ENCODE data around the gene PSME3. TPM values are rescaled to one million over a fixed set of nuclear protein-coding genes. Genes with fewer than 3 reads are reported as not detected.
"Not testable (repeated sequence)": the region's sequence is repeated elsewhere in the genome, so short reads cannot be mapped to it uniquely, and the experiment has no call there.

Gene PSME3
- polyA plus RNA-seq, 10 donors = 47.7 to 71.6 (median 55.8) TPM

GRCh38 chr17:42873315-42873714 is 40.1 kb downstream of the PSME3 start:
- no peak for DNase-seq

- DNase-seq = not testable (repeated sequence)
These were observed 40.9 kb downstream of the PSME3 start for GRCh38 chr17:42873932-42874695.

GRCh38 chr17:42877037-42877436 is 43.8 kb downstream of the PSME3 start:
- no peak for DNase-seq

- DNase-seq = peak in 1 of 3 donors; percentile 11
These were observed 45.1 kb downstream of the PSME3 start for GRCh38 chr17:42878123-42878880.

GRCh38 chr17:42878924-42879595 is 45.9 kb downstream of the PSME3 start:
- DNase-seq = no peak

- peak in 2 of 3 donors; percentile 23 to 42 for DNase-seq
These were observed 46.4 kb downstream of the PSME3 start for GRCh38 chr17:42879596-42879985.

GRCh38 chr17:42880776-42881310 is 47.6 kb downstream of the PSME3 start:
- no peak for DNase-seq

GRCh38 chr17:42881706-42882105 is 48.5 kb downstream of the PSME3 start:
- not testable (repeated sequence) for DNase-seq

GRCh38 chr17:42882166-42882565 is 49.0 kb downstream of the PSME3 start:
- no peak for DNase-seq

GRCh38 chr17:42883802-42884558 is 50.8 kb downstream of the PSME3 start:
- DNase-seq = no peak

GRCh38 chr17:42885806-42886205 is 52.6 kb downstream of the PSME3 start:
- not testable (repeated sequence) for DNase-seq

GRCh38 chr17:42886283-42887176 is 53.3 kb downstream of the PSME3 start:
- DNase-seq = no peak

- DNase-seq = no peak
These were observed 56.6 kb downstream of the PSME3 start for GRCh38 chr17:42889809-42890208.

GRCh38 chr17:42891539-42892152 is 58.4 kb downstream of the PSME3 start:
- peak in 2 of 3 donors; percentile 39 to 42 for DNase-seq

- peak in 2 of 3 donors; percentile 33 to 49 for DNase-seq
These were observed 60.2 kb downstream of the PSME3 start for GRCh38 chr17:42893359-42893758.
